ENCODE results near the gene MAPKAP1.

MAPKAP1 gene

DNA sequence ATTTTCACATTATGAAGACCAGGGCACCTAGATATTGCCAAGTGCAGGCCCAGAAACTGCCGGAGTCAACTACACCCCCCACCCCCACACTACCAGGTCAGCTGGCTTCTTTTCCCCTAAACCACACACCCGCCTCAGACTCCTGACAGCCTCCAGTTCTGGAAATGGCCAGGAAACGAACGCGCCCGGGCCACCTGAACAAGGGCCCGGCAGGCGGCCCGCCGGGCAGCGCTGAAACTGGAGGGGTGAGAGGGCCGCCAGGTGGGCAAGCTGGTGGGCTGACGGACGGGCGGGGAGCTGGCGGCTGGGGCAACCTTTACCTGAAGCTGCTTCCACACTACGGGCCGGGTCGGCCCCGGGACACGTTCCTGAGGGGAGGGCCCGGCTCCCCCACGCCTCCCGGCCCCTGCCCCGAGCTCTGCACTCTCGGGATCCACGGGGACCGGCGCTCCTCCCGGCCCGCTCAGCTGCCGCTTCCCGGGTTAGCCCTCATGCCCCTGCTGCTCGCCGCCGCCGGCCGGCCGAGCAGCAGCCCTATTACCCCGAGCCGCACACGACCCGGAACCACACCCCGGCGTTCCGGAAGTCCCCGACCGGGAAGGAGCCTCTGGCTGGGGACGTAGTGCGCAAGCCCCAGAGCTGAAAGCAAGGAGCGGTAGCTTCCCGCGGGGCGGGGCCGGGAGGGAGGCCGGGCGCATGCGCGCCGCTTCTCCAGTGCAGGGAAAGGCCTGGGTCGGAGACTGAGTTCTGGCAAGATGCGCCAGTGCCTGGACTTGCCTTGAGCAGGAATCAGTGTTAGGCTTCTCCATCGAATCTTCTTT lies at the start of gene MAPKAP1:
Gene MAPKAP1 (minus strand): TSS at position 558 of the 821 bp plus-strand sequence. CDS start 34,634 bp downstream, outside the sequence.
- peak; percentile 95 for DNase-seq (ENCODE audit: low read depth, low spot score)
- Histone ChIP-seq H3K36me3 (ENCODE audit: insufficient read depth, insufficient read length, low read length) (peaks cover 20% of the 10 kb centered on the region), H3K4me3 (ENCODE audit: insufficient read length, low read depth) (peak within 1 kb of the TSS; percentile 91), H3K9ac (ENCODE audit: insufficient read length, low read depth) (peak within 1 kb of the TSS; percentile 95), H3K4me1 (ENCODE audit: insufficient read depth, insufficient read length) (no peaks in the 10 kb centered on the region), H3K9me3 (ENCODE audit: insufficient read depth, low read length) (no peaks in the 10 kb centered on the region), H3K27me3 (ENCODE audit: insufficient read depth, insufficient read length) (no peaks in the 10 kb centered on the region)
- no peak for TF ChIP-seq SUZ12 (IDR thresholded peaks at IDR 0.05; ENCODE audit: extremely low read depth, insufficient read depth, insufficient read length)
- TF ChIP-seq ZNF274 (IDR thresholded peaks at IDR 0.05; ENCODE audit: low read depth, low read length): no peak
- TF ChIP-seq YY1 (IDR thresholded peaks at IDR 0.05; ENCODE audit: insufficient read depth, insufficient read length): no peak

DNA sequence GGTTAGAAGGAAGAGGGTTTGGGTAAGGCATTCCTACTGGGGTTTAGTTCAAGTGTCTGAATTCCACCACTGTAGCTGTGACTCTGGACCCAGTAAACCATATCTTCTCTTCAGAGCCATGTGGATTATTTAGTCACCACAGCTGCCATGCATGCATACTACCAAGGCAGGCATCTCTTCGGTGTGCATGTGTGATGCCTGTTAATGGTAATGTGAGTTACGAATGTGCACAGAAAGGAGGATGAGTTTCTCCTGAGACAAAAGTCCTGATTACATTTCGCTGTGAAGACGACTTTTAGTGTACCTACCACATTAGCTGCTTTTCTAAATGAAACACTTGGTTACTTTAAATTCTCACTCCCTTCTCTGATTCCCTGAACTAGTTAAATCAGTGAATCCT lies 49.5 kb upstream of the MAPKAP1 start:
- Histone ChIP-seq H3K9ac (ENCODE audit: insufficient read length, low read depth) (no peak overlapping the region), H3K4me1 (ENCODE audit: insufficient read depth, insufficient read length) (no peaks in the 10 kb centered on the region), H3K27me3 (ENCODE audit: insufficient read depth, insufficient read length) (no peaks in the 10 kb centered on the region), H3K36me3 (ENCODE audit: insufficient read depth, insufficient read length, low read length) (peaks cover 9% of the 10 kb centered on the region), H3K4me3 (ENCODE audit: insufficient read length, low read depth) (no peak overlapping the region), H3K9me3 (ENCODE audit: insufficient read depth, low read length) (no peaks in the 10 kb centered on the region)
- TF ChIP-seq SUZ12 (IDR thresholded peaks at IDR 0.05; ENCODE audit: extremely low read depth, insufficient read depth, insufficient read length) (no peak), ZNF274 (IDR thresholded peaks at IDR 0.05; ENCODE audit: low read depth, low read length) (no peak), YY1 (IDR thresholded peaks at IDR 0.05; ENCODE audit: insufficient read depth, insufficient read length) (no peak)
- DNase-seq (ENCODE audit: low read depth, low spot score): no peak

DNA sequence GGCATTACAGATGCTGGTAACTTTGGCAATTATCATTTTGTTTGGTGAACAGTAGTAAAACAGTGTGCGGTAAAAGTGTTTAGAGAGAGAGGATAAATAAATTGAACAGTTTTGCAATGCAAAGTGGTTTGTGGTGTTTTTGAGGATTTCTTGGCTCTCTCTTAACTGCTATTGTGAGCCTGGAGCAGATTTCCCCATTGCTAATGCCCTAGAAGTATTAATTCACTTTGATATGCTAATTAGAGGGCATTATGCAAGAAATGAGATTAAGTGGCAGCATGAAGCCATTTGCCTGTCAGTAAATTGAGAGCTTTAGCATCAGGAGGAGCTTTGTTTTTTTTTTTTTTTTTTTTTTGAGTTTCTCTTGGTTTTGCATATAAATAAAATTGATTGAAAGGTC lies 48.3 kb upstream of the MAPKAP1 start:
- Histone ChIP-seq H3K9me3 (ENCODE audit: insufficient read depth, low read length) (no peaks in the 10 kb centered on the region), H3K36me3 (ENCODE audit: insufficient read depth, insufficient read length, low read length) (peaks cover 16% of the 10 kb centered on the region), H3K9ac (ENCODE audit: insufficient read length, low read depth) (no peak overlapping the region), H3K4me1 (ENCODE audit: insufficient read depth, insufficient read length) (no peaks in the 10 kb centered on the region), H3K4me3 (ENCODE audit: insufficient read length, low read depth) (no peak overlapping the region), H3K27me3 (ENCODE audit: insufficient read depth, insufficient read length) (no peaks in the 10 kb centered on the region)
- DNase-seq (ENCODE audit: low read depth, low spot score): no peak
- TF ChIP-seq SUZ12 (IDR thresholded peaks at IDR 0.05; ENCODE audit: extremely low read depth, insufficient read depth, insufficient read length): no peak
- TF ChIP-seq ZNF274 (IDR thresholded peaks at IDR 0.05; ENCODE audit: low read depth, low read length): no peak

- Histone ChIP-seq H3K27me3 (ENCODE audit: insufficient read depth, insufficient read length) (no peaks in the 10 kb centered on the region), H3K4me3 (ENCODE audit: insufficient read length, low read depth) (no peak overlapping the region), H3K4me1 (ENCODE audit: insufficient read depth, insufficient read length) (no peaks in the 10 kb centered on the region), H3K36me3 (ENCODE audit: insufficient read depth, insufficient read length, low read length) (peaks cover 19% of the 10 kb centered on the region), H3K9me3 (ENCODE audit: insufficient read depth, low read length) (no peaks in the 10 kb centered on the region), H3K9ac (ENCODE audit: insufficient read length, low read depth) (no peak overlapping the region)
- TF ChIP-seq ZNF274 (IDR thresholded peaks at IDR 0.05; ENCODE audit: low read depth, low read length): no peak
- DNase-seq (ENCODE audit: low read depth, low spot score): no peak
Measured at GRCh38 chr9:125754096-125754495, 47.1 kb upstream of the MAPKAP1 start.

GRCh38 chr9:125752070-125752628 lies 45.1 kb upstream of the MAPKAP1 start:
- H3K36me3 ChIP-seq (ENCODE audit: insufficient read depth, insufficient read length, low read length): peaks cover 24% of the 10 kb centered on the region
- DNase-seq (ENCODE audit: low read depth, low spot score): no peak
- H3K9me3 ChIP-seq (ENCODE audit: insufficient read depth, low read length): no peaks in the 10 kb centered on the region
- no peak overlapping the region for H3K9ac ChIP-seq (ENCODE audit: insufficient read length, low read depth)
- H3K4me1 ChIP-seq (ENCODE audit: insufficient read depth, insufficient read length): no peaks in the 10 kb centered on the region
- H3K27me3 ChIP-seq (ENCODE audit: insufficient read depth, insufficient read length): no peaks in the 10 kb centered on the region
- no peak for TF ChIP-seq ZNF274 (IDR thresholded peaks at IDR 0.05; ENCODE audit: low read depth, low read length)
- no peak for TF ChIP-seq YY1 (IDR thresholded peaks at IDR 0.05; ENCODE audit: insufficient read depth, insufficient read length)
- TF ChIP-seq SUZ12 (IDR thresholded peaks at IDR 0.05; ENCODE audit: extremely low read depth, insufficient read depth, insufficient read length): no peak
- H3K4me3 ChIP-seq (ENCODE audit: insufficient read length, low read depth): no peak overlapping the region

- H3K4me3 ChIP-seq (ENCODE audit: insufficient read length, low read depth): no peak overlapping the region
- no peak for TF ChIP-seq SUZ12 (IDR thresholded peaks at IDR 0.05; ENCODE audit: extremely low read depth, insufficient read depth, insufficient read length)
- no peak for TF ChIP-seq ZNF274 (IDR thresholded peaks at IDR 0.05; ENCODE audit: low read depth, low read length)
- TF ChIP-seq YY1 (IDR thresholded peaks at IDR 0.05; ENCODE audit: insufficient read depth, insufficient read length): no peak
- no peaks in the 10 kb centered on the region for H3K27me3 ChIP-seq (ENCODE audit: insufficient read depth, insufficient read length)
- H3K9me3 ChIP-seq (ENCODE audit: insufficient read depth, low read length): no peaks in the 10 kb centered on the region
- no peak for DNase-seq (ENCODE audit: low read depth, low spot score)
- H3K36me3 ChIP-seq (ENCODE audit: insufficient read depth, insufficient read length, low read length): peaks cover 24% of the 10 kb centered on the region
- no peak overlapping the region for H3K9ac ChIP-seq (ENCODE audit: insufficient read length, low read depth)
- no peaks in the 10 kb centered on the region for H3K4me1 ChIP-seq (ENCODE audit: insufficient read depth, insufficient read length)
Measured at GRCh38 chr9:125750627-125751011, 43.6 kb upstream of the MAPKAP1 start.

GRCh38 chr9:125749951-125750626 lies 43.1 kb upstream of the MAPKAP1 start:
- Histone ChIP-seq H3K4me3 (ENCODE audit: insufficient read length, low read depth) (no peak overlapping the region), H3K9me3 (ENCODE audit: insufficient read depth, low read length) (no peaks in the 10 kb centered on the region), H3K4me1 (ENCODE audit: insufficient read depth, insufficient read length) (no peaks in the 10 kb centered on the region)

More at GRCh38 chr9:125749951-125750626, 43.1 kb upstream of the MAPKAP1 start:
- H3K27me3 ChIP-seq (ENCODE audit: insufficient read depth, insufficient read length): peaks cover 2% of the 10 kb centered on the region
- H3K9ac ChIP-seq (ENCODE audit: insufficient read length, low read depth): no peak overlapping the region
- peaks cover 24% of the 10 kb centered on the region for H3K36me3 ChIP-seq (ENCODE audit: insufficient read depth, insufficient read length, low read length)
- TF ChIP-seq ZNF274 (IDR thresholded peaks at IDR 0.05; ENCODE audit: low read depth, low read length): no peak
- TF ChIP-seq SUZ12 (IDR thresholded peaks at IDR 0.05; ENCODE audit: extremely low read depth, insufficient read depth, insufficient read length): no peak
- TF ChIP-seq YY1 (IDR thresholded peaks at IDR 0.05; ENCODE audit: insufficient read depth, insufficient read length): no peak
- DNase-seq (ENCODE audit: low read depth, low spot score): no peak
